ENCODE measurements around the gene SEPTIN8.

SEPTIN8 gene

DNA sequence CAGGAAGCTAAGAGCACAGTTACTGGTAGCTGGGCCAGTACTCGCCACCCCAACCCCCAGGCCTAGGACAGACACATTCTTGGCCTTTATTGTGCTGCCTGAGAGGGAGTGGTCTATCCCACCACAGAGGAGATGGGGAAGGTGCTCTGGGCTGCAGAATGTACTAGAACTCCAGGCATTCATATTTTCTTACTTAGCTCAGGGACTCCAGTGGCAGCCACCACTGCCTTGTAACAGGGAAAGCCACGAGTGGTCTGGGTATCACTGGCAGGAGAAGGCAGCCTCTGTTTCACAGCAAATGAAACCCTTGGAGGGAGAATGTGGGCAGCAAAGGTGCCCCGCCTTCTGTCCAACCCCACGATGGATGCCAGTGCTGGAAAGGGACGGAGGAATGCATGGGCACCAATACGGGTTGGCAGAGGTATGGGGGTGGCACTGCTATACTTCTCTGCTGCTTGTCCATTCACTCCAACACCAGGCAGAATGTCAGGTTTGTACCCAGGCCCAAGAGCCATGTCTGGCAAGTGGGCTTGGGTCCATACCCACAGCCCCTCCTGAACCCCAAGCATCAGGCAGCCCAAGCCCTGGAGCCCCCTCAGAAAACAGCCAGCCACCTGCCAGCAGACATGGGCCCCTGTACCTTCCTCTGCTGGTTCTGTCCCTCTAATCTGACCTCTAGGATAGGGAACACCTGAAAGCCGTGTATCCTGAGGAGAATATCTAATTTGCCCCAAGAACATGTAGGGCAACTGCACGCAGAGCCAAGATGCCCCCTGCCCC, 4.6 kb downstream of the SEPTIN8 start (continued):
- TF ChIP-seq, protein P1, sequence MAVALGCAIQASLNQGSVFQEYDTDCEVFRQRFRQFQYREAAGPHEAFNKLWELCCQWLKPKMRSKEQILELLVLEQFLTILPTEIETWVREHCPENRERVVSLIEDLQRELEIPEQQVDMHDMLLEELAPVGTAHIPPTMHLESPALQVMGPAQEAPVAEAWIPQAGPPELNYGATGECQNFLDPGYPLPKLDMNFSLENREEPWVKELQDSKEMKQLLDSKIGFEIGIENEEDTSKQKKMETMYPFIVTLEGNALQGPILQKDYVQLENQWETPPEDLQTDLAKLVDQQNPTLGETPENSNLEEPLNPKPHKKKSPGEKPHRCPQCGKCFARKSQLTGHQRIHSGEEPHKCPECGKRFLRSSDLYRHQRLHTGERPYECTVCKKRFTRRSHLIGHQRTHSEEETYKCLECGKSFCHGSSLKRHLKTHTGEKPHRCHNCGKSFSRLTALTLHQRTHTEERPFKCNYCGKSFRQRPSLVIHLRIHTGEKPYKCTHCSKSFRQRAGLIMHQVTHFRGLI (tag by site-specific recombination; IDR thresholded peaks at IDR 0.05): no peak
- TF ChIP-seq ZNF140 (tag by site-specific recombination; IDR thresholded peaks at IDR 0.05) (no peak), ZBTB17 (tag by site-specific recombination; IDR thresholded peaks at IDR 0.05) (no peak), ZNF544 (tag by site-specific recombination; IDR thresholded peaks at IDR 0.05) (no peak), ZNF248 (tag by site-specific recombination; IDR thresholded peaks at IDR 0.05) (no peak)

DNA sequence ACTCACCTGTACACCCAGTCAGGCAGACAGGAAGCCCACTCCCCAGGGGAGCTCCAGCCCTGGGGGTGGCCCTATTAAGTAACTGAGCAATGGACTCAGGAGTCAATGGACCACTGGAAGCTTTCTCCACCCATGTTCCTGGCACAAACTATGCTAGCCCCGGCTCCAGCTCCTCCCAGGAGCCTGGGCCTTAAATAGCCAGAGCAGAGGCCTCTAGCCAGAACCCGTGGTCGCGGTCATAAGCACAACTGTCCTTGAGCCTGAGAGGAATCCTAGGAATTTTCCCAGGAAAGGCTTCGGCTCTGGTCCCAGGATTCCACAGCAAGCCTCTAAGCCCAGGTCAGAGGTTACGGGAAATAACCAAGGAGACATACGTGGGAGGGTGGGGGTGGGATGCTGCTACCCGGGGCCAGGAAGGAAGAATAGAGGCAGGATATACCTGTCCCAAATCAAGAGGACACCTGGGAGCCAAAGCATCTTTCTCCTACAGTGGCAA, 5.5 kb downstream of the SEPTIN8 start:
- peaks cover 0 to 8% of the 10 kb centered on the region in 2 experiments; a peak in 1 of 3 replicates for H3K36me3 ChIP-seq (ENCODE audit: control insufficient read depth in 2 of 2, insufficient read depth in 1 of 2, low read length in 2 of 2)
- POLR2A ChIA-PET: interaction anchor here (2.1 kb wide), 1 partner anchor 34 kb away, joined by 6 read pairs; the partner anchor contains the start of gene KIF3A
- H3K9me3 ChIP-seq (ENCODE audit: control insufficient read depth, insufficient read depth, low read depth, low read length): no peaks in the 10 kb centered on the region
- TF ChIP-seq ZNF223 (tag by site-specific recombination; IDR thresholded peaks at IDR 0.05) (no peak), GLIS1 (tag by site-specific recombination; IDR thresholded peaks at IDR 0.05) (peak; percentile 37; the same call in 1 of the 2 replicates)
- TF ChIP-seq, protein P2, sequence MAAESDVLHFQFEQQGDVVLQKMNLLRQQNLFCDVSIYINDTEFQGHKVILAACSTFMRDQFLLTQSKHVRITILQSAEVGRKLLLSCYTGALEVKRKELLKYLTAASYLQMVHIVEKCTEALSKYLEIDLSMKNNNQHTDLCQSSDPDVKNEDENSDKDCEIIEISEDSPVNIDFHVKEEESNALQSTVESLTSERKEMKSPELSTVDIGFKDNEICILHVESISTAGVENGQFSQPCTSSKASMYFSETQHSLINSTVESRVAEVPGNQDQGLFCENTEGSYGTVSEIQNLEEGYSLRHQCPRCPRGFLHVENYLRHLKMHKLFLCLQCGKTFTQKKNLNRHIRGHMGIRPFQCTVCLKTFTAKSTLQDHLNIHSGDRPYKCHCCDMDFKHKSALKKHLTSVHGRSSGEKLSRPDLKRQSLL (tag by site-specific recombination; IDR thresholded peaks at IDR 0.05): peak; percentile 12; the same call in 1 of the 2 replicates
- H3K4me1 ChIP-seq (ENCODE audit: control insufficient read depth, insufficient read depth, low read length): no peaks in the 10 kb centered on the region
- CTCF ChIA-PET: interaction anchor here (0.6 kb wide), 2 partner anchors 17 to 49 kb away, joined by 3 read pairs; no protein-coding TSS in a partner anchor
- no peak overlapping the region for H3K4me3 ChIP-seq (ENCODE audit: low read depth, low read length)
- H3K27ac ChIP-seq (ENCODE audit: extremely low read depth, low read depth, low read length): no peak overlapping the region

DNA sequence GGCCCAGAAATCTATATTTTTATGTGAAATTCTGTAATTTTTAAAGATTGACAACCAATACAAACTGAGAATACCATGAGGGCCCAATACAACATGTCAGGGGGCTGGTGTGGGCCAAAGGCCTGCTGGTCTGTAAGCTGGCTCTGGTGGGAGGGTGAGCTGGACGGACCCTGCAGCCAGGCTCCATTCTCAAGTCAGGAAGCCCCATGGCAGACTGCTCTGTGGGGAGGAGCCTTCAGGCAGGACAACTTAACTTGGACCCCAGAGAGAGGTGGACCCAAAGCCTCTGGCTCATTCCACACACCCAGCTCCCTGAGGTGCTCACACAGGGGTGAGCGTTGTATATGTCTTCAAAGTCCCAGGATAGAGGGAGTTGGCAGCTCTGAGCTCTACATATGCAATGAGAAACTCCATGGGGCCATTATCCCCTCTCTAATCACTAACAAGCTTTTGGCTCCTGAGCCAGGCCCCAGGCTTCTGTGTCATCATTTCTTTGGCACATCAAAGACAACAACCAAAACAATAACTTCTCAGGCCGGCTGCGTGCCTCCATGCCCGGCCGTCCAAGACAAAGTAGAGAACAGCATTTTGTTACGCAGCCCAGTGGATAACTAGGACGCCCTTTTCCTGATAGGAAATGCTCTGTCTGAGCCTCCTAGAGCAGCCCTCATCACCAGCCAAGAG, 6.4 kb downstream of the SEPTIN8 start:
- CTCF ChIA-PET: interaction anchor here (0.7 kb wide), 1 partner anchor 23 kb away, joined by 3 read pairs; the partner anchor contains the start of gene CCNI2
- Histone ChIP-seq H3K36me3 (ENCODE audit: control insufficient read depth in 2 of 2, insufficient read depth in 1 of 2, low read length in 2 of 2) (peaks cover 0 to 10% of the 10 kb centered on the region in 2 experiments; a peak in 1 of 3 replicates), H3K9me3 (ENCODE audit: control insufficient read depth, insufficient read depth, low read depth, low read length) (no peaks in the 10 kb centered on the region), H3K4me3 (ENCODE audit: low read depth, low read length) (no peak overlapping the region), H3K4me1 (ENCODE audit: control insufficient read depth, insufficient read depth, low read length) (no peaks in the 10 kb centered on the region), H3K27ac (ENCODE audit: extremely low read depth, low read depth, low read length) (no peak overlapping the region)
- POLR2A ChIA-PET: no interaction called here
- TF ChIP-seq SETDB1 (IDR thresholded peaks at IDR 0.05; ENCODE audit: insufficient read length, low read length) (no peak), ZNF585B (tag by site-specific recombination; IDR thresholded peaks at IDR 0.05) (no peak), ZNF174 (tag by site-specific recombination; IDR thresholded peaks at IDR 0.05) (no peak), ZNF133 (tag by site-specific recombination; IDR thresholded peaks at IDR 0.05) (no peak), ZNF785 (tag by site-specific recombination; IDR thresholded peaks at IDR 0.05) (no peak), ZNF211 (tag by site-specific recombination; IDR thresholded peaks at IDR 0.05; ENCODE audit: low read depth) (no peak), MEIS1 (CRISPR knock-in tag; IDR thresholded peaks at IDR 0.05; ENCODE audit: borderline replicate concordance) (no peak), GLIS1 (tag by site-specific recombination; IDR thresholded peaks at IDR 0.05) (0 out of 2 replicates have a peak, but pooled peaks have one; percentile 11), REPIN1 (tag by site-specific recombination; IDR thresholded peaks at IDR 0.05; ENCODE audit: low read depth) (no peak), ZNF670 (tag by site-specific recombination; IDR thresholded peaks at IDR 0.05; ENCODE audit: low read depth) (no peak), GLI2 (tag by site-specific recombination; IDR thresholded peaks at IDR 0.05; ENCODE audit: borderline replicate concordance, low read depth) (no peak), ZNF626 (tag by site-specific recombination; IDR thresholded peaks at IDR 0.05) (no peak), ZNF707 (tag by site-specific recombination; IDR thresholded peaks at IDR 0.05) (peak; percentile 66; the same call in 1 of the 2 replicates), ZIC2 (tag by site-specific recombination; IDR thresholded peaks at IDR 0.05) (peak; percentile 56), SP7 (tag by site-specific recombination; IDR thresholded peaks at IDR 0.05) (no peak), ZNF792 (tag by site-specific recombination; IDR thresholded peaks at IDR 0.05) (no peak), TCF7L2 (IDR thresholded peaks at IDR 0.05; ENCODE audit: borderline replicate concordance, low read depth, low read length) (no peak), ZBTB48 (tag by site-specific recombination; IDR thresholded peaks at IDR 0.05) (no peak), ZBTB8A (tag by site-specific recombination; IDR thresholded peaks at IDR 0.05) (no peak), ZNF623 (tag by site-specific recombination; IDR thresholded peaks at IDR 0.05) (no peak)
- TF ChIP-seq, protein P3, sequence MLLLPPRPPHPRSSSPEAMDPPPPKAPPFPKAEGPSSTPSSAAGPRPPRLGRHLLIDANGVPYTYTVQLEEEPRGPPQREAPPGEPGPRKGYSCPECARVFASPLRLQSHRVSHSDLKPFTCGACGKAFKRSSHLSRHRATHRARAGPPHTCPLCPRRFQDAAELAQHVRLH (tag by site-specific recombination; IDR thresholded peaks at IDR 0.05): no peak
